Mucosa of rectum (tissue), 2 donors: ENCODE measurements around the gene ARV1.
"Not testable (repeated sequence)": the region's sequence is repeated elsewhere in the genome, so short reads cannot be mapped to it uniquely, and the experiment has no call there.

Experiments used
- H3K27ac ChIP-seq, 2 donors: one replicate each; pipeline ENCODE4 v1.7.0; 2013; ENCODE audit warnings: inconsistent platforms in 2 of 2, low read depth in 2 of 2, low read length in 2 of 2
- H3K27me3 ChIP-seq, 2 donors: one replicate each; pipeline ENCODE4 v1.7.0; 2013; ENCODE audit warnings: low read length in 2 of 2; ENCODE audit not compliant: control insufficient read depth in 2 of 2, insufficient read depth in 2 of 2
- H3K36me3 ChIP-seq, 2 donors: one replicate each; pipeline ENCODE4 v1.7.0; 2013; ENCODE audit warnings: low read length in 2 of 2; ENCODE audit not compliant: control insufficient read depth in 2 of 2, insufficient read depth in 2 of 2
- H3K4me1 ChIP-seq, 2 donors: one replicate each; pipeline ENCODE4 v1.7.0; 2013; ENCODE audit warnings: low read length in 2 of 2, mild to moderate bottlenecking in 1 of 2; ENCODE audit not compliant: control insufficient read depth in 2 of 2, insufficient read depth in 2 of 2
- H3K4me3 ChIP-seq, 2 donors: one replicate each; pipeline ENCODE4 v1.7.0; 2013; ENCODE audit warnings: low read length in 2 of 2
- H3K9ac ChIP-seq, 2 donors: one replicate each; pipeline ENCODE4 v1.7.0; 2013; ENCODE audit warnings: low read length in 2 of 2, low read depth in 1 of 2, mild to moderate bottlenecking in 1 of 2
- H3K9me3 ChIP-seq, 2 donors: one replicate each; pipeline ENCODE4 v1.7.0; 2013; ENCODE audit warnings: low read length in 2 of 2; ENCODE audit not compliant: control insufficient read depth in 2 of 2
- donor health status: healthy.
- donor health status: Normal muscosa, but diverticular disease.

Gene ARV1

GRCh38 chr1:231047529-231047928, 68.6 kb downstream of the ARV1 start:
- H3K27ac ChIP-seq, H3K9ac ChIP-seq, H3K4me3 ChIP-seq, H3K27me3 ChIP-seq, H3K9me3 ChIP-seq, H3K4me1 ChIP-seq, H3K36me3 ChIP-seq: not testable (repeated sequence)

- not testable (repeated sequence) for H3K27ac ChIP-seq, H3K4me3 ChIP-seq, H3K9ac ChIP-seq, H3K36me3 ChIP-seq, H3K4me1 ChIP-seq, H3K27me3 ChIP-seq, H3K9me3 ChIP-seq
Measured at GRCh38 chr1:231048419-231048818, 69.5 kb downstream of the ARV1 start.

GRCh38 chr1:231049121-231049979, 70.5 kb downstream of the ARV1 start:
- no peak overlapping the region for H3K4me3 ChIP-seq
- peaks cover 4 to 7% of the 10 kb centered on the region in 2 donors for H3K9me3 ChIP-seq
- H3K9ac ChIP-seq = no peak overlapping the region
- no peaks in the 10 kb centered on the region for H3K36me3 ChIP-seq
- H3K4me1 ChIP-seq = peaks cover 0 to 5% of the 10 kb centered on the region in 2 donors
- peaks cover 0 to 8% of the 10 kb centered on the region in 2 donors for H3K27me3 ChIP-seq
- H3K27ac ChIP-seq = no peak overlapping the region
